ENCODE measurements around the gene LRMDA. TPM values are rescaled to one million over a fixed set of nuclear protein-coding genes. Genes with fewer than 3 reads are reported as not detected.

The LRMDA gene
- total RNA-seq, 1 donor from 2014 or later, result not detected

GRCh38 chr10:76113952-76114351, 682.5 kb downstream of the LRMDA start:
- Mint-ChIP-seq H3K9me3 (no peaks in the 10 kb centered on the region), H3K27me3 (no peaks in the 10 kb centered on the region), H3K36me3 (ENCODE audit: low read depth) (no peaks in the 10 kb centered on the region), H3K4me3 (no peak overlapping the region), H3K27ac (no peak overlapping the region), H3K4me1 (no peaks in the 10 kb centered on the region)
- intact Hi-C loops (cut with micrococcal nuclease), result no loop called here
- no peak for DNase-seq

DNA sequence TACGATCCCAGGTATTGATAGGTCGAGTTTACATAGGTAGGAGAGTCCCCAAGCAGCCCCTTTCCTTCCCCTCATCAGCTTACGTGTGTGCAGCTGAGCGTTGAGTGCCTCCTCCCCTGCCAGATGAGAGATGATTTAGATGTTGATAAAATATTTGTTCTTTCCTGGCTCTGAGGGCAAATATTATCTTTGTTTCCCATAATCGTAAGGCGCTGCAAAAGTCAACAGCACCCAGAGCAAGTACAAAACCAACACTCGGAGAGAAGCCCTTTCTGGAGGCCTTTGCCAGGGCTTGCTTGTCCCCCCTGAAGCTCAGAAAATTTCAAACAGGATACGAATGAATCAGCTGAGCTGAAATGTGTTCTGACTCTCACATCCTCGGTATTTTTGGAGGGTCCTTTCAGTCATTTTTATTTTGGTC, 683.2 kb downstream of the LRMDA start:
- Mint-ChIP-seq H3K9me3 (no peaks in the 10 kb centered on the region), H3K27me3 (no peaks in the 10 kb centered on the region), H3K27ac (no peak overlapping the region), H3K4me1 (no peaks in the 10 kb centered on the region), H3K4me3 (no peak overlapping the region), H3K36me3 (ENCODE audit: low read depth) (no peaks in the 10 kb centered on the region)
- intact Hi-C loops (cut with micrococcal nuclease), result no loop called here
- DNase-seq, result no peak

GRCh38 chr10:76115131-76115470, 683.7 kb downstream of the LRMDA start:
- no peak overlapping the region for H3K27ac Mint-ChIP-seq
- intact Hi-C loops (cut with micrococcal nuclease), result no loop called here
- H3K4me3 Mint-ChIP-seq, result no peak overlapping the region
- no peak for DNase-seq
- no peaks in the 10 kb centered on the region for H3K4me1 Mint-ChIP-seq
- H3K9me3 Mint-ChIP-seq, result no peaks in the 10 kb centered on the region
- no peaks in the 10 kb centered on the region for H3K27me3 Mint-ChIP-seq
- H3K36me3 Mint-ChIP-seq (ENCODE audit: low read depth), result no peaks in the 10 kb centered on the region

DNA sequence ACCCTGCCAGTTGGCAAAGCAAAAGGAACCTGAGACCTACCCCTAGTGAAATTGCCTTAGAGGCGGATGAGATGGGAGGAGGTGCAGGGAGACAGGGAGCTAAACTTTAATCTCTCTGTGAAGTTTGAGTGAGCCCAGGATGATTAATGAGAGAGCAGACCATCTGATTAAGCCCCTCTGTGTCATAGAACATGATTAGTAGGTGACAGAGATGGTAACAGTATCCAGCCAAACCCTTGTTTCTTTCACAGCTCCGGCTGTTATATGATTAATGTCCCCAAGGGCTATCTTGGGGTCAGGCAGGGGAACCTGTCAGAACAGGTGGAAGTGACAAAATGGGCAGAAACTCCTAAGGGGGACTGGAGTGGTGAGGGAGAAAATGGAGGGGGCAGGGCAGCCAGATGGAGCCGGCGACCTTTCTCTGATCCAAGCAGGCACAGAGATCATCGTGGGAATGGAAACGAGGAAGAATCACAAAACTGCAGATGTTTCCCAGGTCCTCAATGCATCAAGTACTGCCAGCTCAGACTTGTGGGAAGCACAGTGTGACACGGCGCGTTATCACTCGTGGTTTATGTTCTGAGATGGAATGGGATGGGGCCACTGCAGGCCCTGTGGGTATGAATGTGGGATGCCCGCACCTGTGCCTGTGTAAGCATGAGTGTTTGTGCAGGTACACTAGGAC, 684.2 kb downstream of the LRMDA start:
- DNase-seq, result no peak
- H3K4me1 Mint-ChIP-seq, result no peaks in the 10 kb centered on the region
- intact Hi-C loops (cut with micrococcal nuclease), result no loop called here
- H3K27me3 Mint-ChIP-seq, result no peaks in the 10 kb centered on the region
- H3K27ac Mint-ChIP-seq, result no peak overlapping the region
- no peaks in the 10 kb centered on the region for H3K36me3 Mint-ChIP-seq (ENCODE audit: low read depth)
- H3K4me3 Mint-ChIP-seq, result no peak overlapping the region
- H3K9me3 Mint-ChIP-seq, result no peaks in the 10 kb centered on the region

DNA sequence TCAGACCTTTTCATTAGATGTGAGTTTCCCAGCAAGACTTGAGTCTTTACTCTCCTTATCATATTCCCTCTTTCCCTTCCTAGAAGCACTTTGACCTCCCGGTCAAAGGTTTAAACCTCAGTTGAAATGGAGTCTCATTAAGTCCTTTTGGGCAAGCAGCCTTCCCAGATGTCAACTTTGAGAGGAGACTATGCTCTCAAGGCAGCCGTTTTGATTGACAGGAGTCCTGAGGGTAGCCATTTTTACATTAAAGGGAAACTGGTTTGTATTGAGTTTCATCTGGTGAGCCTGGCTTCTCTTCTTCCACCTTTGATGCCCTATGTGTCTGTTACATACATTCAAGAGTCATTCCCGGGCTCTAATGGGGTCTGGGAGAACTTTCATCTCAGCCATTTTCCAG, 685.1 kb downstream of the LRMDA start:
- no peaks in the 10 kb centered on the region for H3K27me3 Mint-ChIP-seq
- DNase-seq, result no peak
- H3K27ac Mint-ChIP-seq, result no peak overlapping the region
- intact Hi-C loops (cut with micrococcal nuclease), result no loop called here
- no peaks in the 10 kb centered on the region for H3K36me3 Mint-ChIP-seq (ENCODE audit: low read depth)
- no peak overlapping the region for H3K4me3 Mint-ChIP-seq
- H3K9me3 Mint-ChIP-seq, result no peaks in the 10 kb centered on the region
- no peaks in the 10 kb centered on the region for H3K4me1 Mint-ChIP-seq

DNA sequence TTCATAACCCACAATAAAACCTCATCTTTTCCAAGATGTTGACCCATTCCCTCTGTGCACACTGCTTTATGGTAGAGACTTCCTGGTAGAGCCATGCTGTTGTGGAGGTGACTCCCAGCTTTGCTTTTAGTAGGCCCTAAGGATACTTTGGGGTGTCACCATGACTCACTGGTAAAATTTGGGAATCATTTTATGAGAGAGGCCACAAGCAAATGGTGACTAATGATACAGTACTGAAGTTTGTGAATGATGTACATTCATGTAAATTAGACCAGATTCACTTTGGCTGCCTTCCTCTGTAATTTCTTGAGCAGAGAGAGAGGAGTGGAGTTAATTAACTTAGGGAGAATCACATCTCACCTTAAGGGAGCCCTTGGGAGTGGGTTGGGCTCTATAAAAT, 686.5 kb downstream of the LRMDA start:
- Mint-ChIP-seq H3K27ac (no peak overlapping the region), H3K4me3 (no peak overlapping the region), H3K9me3 (no peaks in the 10 kb centered on the region), H3K27me3 (no peaks in the 10 kb centered on the region), H3K4me1 (no peaks in the 10 kb centered on the region), H3K36me3 (ENCODE audit: low read depth) (no peaks in the 10 kb centered on the region)
- intact Hi-C loops (cut with micrococcal nuclease), result no loop called here
- DNase-seq, result no peak

DNA sequence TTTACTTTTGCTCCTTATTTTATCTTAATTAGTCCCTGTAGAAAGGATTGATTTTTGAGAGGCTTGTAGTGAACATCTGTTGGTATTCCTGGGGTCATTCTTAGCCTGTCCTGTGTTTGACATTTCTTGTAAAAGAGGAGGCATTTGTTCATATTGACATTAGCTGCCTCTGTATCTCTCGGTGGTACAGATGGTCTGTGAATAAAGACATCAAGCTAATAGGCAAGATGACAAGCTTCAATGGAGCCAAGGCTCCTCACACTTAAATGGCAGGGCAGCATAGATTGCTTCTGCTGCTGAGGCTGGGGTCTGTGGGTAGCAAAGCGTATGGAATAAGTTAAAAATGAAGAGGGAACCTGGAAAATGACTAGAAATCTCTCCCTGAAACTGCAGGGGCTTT, 687.6 kb downstream of the LRMDA start:
- Mint-ChIP-seq H3K27me3 (no peaks in the 10 kb centered on the region), H3K27ac (no peak overlapping the region), H3K4me3 (no peak overlapping the region), H3K4me1 (no peaks in the 10 kb centered on the region), H3K9me3 (no peaks in the 10 kb centered on the region), H3K36me3 (ENCODE audit: low read depth) (no peaks in the 10 kb centered on the region)
- intact Hi-C loops (cut with micrococcal nuclease), result no loop called here
- no peak for DNase-seq

DNA sequence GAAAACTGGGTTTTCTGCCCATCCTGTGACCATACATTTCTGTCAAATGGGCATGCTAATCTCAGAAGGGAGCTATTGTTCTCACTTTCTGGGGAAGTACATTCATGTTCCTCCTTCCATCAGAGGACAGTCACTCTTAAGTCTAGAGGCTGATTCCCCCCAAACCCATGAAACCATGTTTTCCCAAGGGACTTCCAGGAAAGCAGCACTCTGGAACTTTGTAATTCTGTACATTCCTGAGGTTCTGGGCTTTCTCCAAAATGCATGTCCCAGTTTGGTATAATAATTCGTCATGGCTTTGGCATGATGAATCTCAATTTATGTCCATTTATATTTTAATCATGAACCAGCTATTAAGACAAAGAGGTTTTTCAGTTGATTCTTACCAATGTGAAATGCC, 688.1 kb downstream of the LRMDA start:
- no peak for DNase-seq
- Mint-ChIP-seq H3K4me3 (no peak overlapping the region), H3K36me3 (ENCODE audit: low read depth) (no peaks in the 10 kb centered on the region), H3K9me3 (no peaks in the 10 kb centered on the region), H3K27me3 (no peaks in the 10 kb centered on the region), H3K27ac (no peak overlapping the region), H3K4me1 (no peaks in the 10 kb centered on the region)
- intact Hi-C loops (cut with micrococcal nuclease), result no loop called here

DNA sequence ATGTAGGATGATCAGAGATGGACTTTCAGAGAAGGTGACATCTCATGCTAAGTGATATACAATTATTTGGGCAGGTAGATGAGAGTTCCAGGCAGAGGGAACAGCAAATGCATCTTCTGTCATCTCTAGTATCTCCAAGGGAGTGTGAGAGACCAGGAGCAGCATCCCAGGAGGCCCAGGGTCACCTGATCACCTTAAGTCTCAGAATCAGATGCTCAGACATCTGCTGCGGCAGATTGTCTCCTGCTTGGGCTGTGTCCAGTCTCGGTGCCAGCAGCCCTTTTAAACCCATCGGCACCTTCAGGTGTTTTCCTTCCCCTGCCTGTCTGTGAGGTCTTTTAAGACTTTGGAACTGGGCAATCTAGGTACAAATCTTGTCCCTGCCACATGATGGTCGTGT, 690.6 kb downstream of the LRMDA start:
- DNase-seq, result no peak
- intact Hi-C loops (cut with micrococcal nuclease), result no loop called here
- Mint-ChIP-seq H3K36me3 (ENCODE audit: low read depth) (no peaks in the 10 kb centered on the region), H3K4me1 (no peaks in the 10 kb centered on the region), H3K27ac (no peak overlapping the region), H3K27me3 (no peaks in the 10 kb centered on the region), H3K9me3 (no peaks in the 10 kb centered on the region), H3K4me3 (no peak overlapping the region)

- Mint-ChIP-seq H3K27ac (no peak overlapping the region), H3K36me3 (ENCODE audit: low read depth) (no peaks in the 10 kb centered on the region), H3K4me1 (no peaks in the 10 kb centered on the region), H3K27me3 (no peaks in the 10 kb centered on the region), H3K4me3 (no peak overlapping the region), H3K9me3 (no peaks in the 10 kb centered on the region)
- intact Hi-C loops (cut with micrococcal nuclease), result no loop called here
- DNase-seq, result no peak
Observed at GRCh38 chr10:76124280-76124679, 692.9 kb downstream of the LRMDA start.

- no peaks in the 10 kb centered on the region for H3K9me3 Mint-ChIP-seq
- no peak overlapping the region for H3K27ac Mint-ChIP-seq
- H3K4me3 Mint-ChIP-seq, result no peak overlapping the region
- no peaks in the 10 kb centered on the region for H3K4me1 Mint-ChIP-seq
- no peak for DNase-seq
- intact Hi-C loops (cut with micrococcal nuclease), result no loop called here
- H3K27me3 Mint-ChIP-seq, result no peaks in the 10 kb centered on the region
- H3K36me3 Mint-ChIP-seq (ENCODE audit: low read depth), result no peaks in the 10 kb centered on the region
Observed at GRCh38 chr10:76125900-76126299, 694.5 kb downstream of the LRMDA start.

DNA sequence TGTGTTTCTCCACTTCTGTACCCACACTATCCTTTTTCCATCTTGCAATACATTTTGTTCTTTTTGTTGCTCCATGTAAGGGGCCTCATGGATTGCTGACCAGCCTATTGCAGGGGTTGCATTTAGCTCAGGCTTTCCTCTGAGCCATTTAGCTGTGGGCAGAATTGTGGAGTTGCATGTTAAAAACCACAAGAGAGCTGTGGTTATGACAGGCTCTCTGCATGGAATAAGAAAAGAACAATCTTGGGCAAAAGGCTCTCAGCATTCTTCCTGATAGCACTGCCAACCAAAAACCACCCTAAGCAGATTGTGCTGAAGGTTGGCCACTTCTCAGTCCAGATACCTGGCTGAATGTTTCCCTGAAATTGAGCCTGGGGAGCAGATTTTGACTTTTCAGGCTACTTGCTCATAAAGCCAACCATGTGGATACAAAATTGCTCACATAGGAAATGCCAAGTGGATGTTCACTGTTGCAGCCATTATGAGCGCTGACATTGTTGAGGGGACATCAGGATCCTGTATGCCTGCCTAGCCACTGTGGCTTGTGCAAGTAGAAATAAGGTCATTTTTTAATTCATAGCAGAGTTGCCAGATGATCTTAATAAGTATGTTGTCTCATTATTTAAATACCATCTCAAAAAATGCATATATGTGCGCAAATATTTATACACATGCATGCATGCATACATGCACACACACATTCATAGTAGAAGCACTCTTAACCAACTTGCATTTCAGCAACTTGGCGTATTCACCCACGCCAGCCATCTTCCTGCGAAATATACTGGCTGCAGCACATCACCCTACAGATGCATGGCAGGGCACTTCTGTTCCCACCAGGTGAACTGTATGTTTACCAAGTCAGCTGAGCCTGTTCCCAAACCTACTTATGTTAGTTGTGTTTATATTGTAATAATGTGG, 695.4 kb downstream of the LRMDA start:
- H3K36me3 Mint-ChIP-seq (ENCODE audit: low read depth), result no peaks in the 10 kb centered on the region
- H3K27me3 Mint-ChIP-seq, result no peaks in the 10 kb centered on the region
- no peaks in the 10 kb centered on the region for H3K9me3 Mint-ChIP-seq
- H3K27ac Mint-ChIP-seq, result no peak overlapping the region
- H3K4me3 Mint-ChIP-seq, result no peak overlapping the region
- no peaks in the 10 kb centered on the region for H3K4me1 Mint-ChIP-seq
- intact Hi-C loops (cut with micrococcal nuclease), result no loop called here
- no peak for DNase-seq

GRCh38 chr10:76127984-76128589, 696.7 kb downstream of the LRMDA start:
- Mint-ChIP-seq H3K4me1 (no peaks in the 10 kb centered on the region), H3K36me3 (ENCODE audit: low read depth) (no peaks in the 10 kb centered on the region), H3K27ac (no peak overlapping the region), H3K27me3 (no peaks in the 10 kb centered on the region), H3K4me3 (no peak overlapping the region), H3K9me3 (no peaks in the 10 kb centered on the region)
- intact Hi-C loops (cut with micrococcal nuclease), result no loop called here
- DNase-seq, result no peak

DNA sequence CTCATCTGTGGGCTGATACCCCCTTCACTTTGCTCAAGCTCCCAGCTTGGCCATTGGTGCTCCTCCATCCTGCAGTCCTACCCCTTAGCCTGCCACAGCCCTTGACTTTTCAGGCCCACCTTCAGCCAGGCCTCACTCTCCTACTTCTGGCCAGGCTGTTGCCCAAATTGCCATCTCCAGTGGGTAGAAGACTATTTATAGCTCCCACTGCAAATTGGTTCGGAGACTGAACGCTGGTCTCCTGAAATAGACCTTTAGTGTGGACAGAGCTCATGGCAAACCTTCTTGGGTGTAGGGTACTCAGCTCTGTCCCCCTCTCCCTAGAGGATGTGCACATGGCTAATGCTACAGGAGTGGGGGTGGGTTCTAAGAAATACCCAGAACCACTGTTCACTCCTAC, 697.8 kb downstream of the LRMDA start:
- Mint-ChIP-seq H3K27ac (no peak overlapping the region), H3K36me3 (ENCODE audit: low read depth) (no peaks in the 10 kb centered on the region), H3K4me3 (no peak overlapping the region), H3K9me3 (no peaks in the 10 kb centered on the region), H3K27me3 (no peaks in the 10 kb centered on the region), H3K4me1 (no peaks in the 10 kb centered on the region)
- DNase-seq, result no peak
- intact Hi-C loops (cut with micrococcal nuclease), result no loop called here
